SU-DHL-6 (cell line): ENCODE results near the gene LRP1B.

Source experiments
- H2AFZ ChIP-seq: fragments of 200-600 bp; sonication (generic); 2 replicates; pipeline ENCODE4 v1.6.1; 2014; ENCODE audit warnings: low read depth, mild to moderate bottlenecking, moderate library complexity, mixed read lengths, antibody characterized with exemption, low read length; ENCODE audit not compliant: severe bottlenecking
- H3F3A ChIP-seq: fragments of 200-600 bp; shearing (Covaris generic); 2 replicates; pipeline ENCODE4 v1.6.0; 2016; ENCODE audit warnings: antibody characterized with exemption, mild to moderate bottlenecking; ENCODE audit not compliant: insufficient read depth
- H3K27ac ChIP-seq: fragments of 200-600 bp; sonication (generic); 2 replicates; pipeline ENCODE4 v1.5.1; 2016; ENCODE audit warnings: low read depth, mild to moderate bottlenecking, low read length, moderate library complexity, mixed read lengths
- H3K27me3 ChIP-seq: fragments of 200-600 bp; sonication (generic), shearing (Covaris generic); 2 replicates; pipeline ENCODE4 v1.6.0; 2014; ENCODE audit warnings: mild to moderate bottlenecking, low read length
- H3K36me3 ChIP-seq: fragments of 200-600 bp; sonication (generic); 2 replicates; pipeline ENCODE4 v1.6.1; 2014; ENCODE audit warnings: mild to moderate bottlenecking, low read length, mixed read lengths
- H3K4me2 ChIP-seq: fragments of 300-600, 200-600 bp; shearing (Covaris generic), sonication (generic); 2 replicates; pipeline ENCODE4 v1.6.0; 2014; ENCODE audit warnings: low read length, low read depth, mild to moderate bottlenecking; ENCODE audit not compliant: poor library complexity, severe bottlenecking
- H3K4me3 ChIP-seq: fragments of 200-600 bp; sonication (generic); 2 replicates; pipeline ENCODE4 v1.5.1; 2014; ENCODE audit warnings: antibody characterized with exemption, low read length, mild to moderate bottlenecking, mixed read lengths; ENCODE audit not compliant: insufficient read depth, poor library complexity, severe bottlenecking
- H3K79me2 ChIP-seq: fragments of 200-600 bp; sonication (generic); 2 replicates; pipeline ENCODE4 v1.6.1; 2014; ENCODE audit warnings: mild to moderate bottlenecking, low read length, moderate library complexity; ENCODE audit not compliant: insufficient read depth
- H3K9ac ChIP-seq: fragments of 200-600 bp; sonication (generic); 2 replicates; pipeline ENCODE4 v1.7.0; 2014; ENCODE audit warnings: mild to moderate bottlenecking, low read length
- H3K9me2 ChIP-seq: fragments of 200-600 bp; sonication (generic); replicated peaks from 2 replicates; pipeline ENCODE4 v1.6.1; 2014; ENCODE audit warnings: low read length; ENCODE audit not compliant: insufficient read depth
- H3K9me3 ChIP-seq: fragments of 200-600 bp; sonication (generic); 2 replicates; pipeline ENCODE4 v1.6.1; 2014; ENCODE audit warnings: low read length, mixed read lengths; ENCODE audit not compliant: insufficient read depth
- H4K20me1 ChIP-seq: fragments of 200-600 bp; sonication (generic); 2 replicates; pipeline ENCODE4 v1.6.1; 2014; ENCODE audit warnings: low read depth, mild to moderate bottlenecking, antibody characterized with exemption, low read length, moderate library complexity, mixed read lengths
- CTCF ChIP-seq: fragments of 200-600 bp; sonication (generic); IDR thresholded peaks from one replicate; pipeline ENCODE4 v1.5.1; 2017; ENCODE audit warnings: antibody characterized with exemption, mild to moderate bottlenecking, low read length, moderate library complexity; ENCODE audit not compliant: insufficient read depth, poor library complexity, severe bottlenecking
- EZH2phosphoT487 ChIP-seq: fragments of 200-600 bp; sonication (generic), shearing (Covaris generic); conservative IDR thresholded peaks from 2 replicates; pipeline ENCODE4 v1.6.1; 2018; ENCODE audit warnings: mild to moderate bottlenecking, antibody characterized with exemption, low read length, moderate library complexity, mixed read lengths

Gene LRP1B

GRCh38 chr2:141348481-141348880, 782.3 kb downstream of the LRP1B start:
- Histone ChIP-seq H3K27ac (no peak overlapping the region), H3K27me3 (no peaks in the 10 kb centered on the region), H3K9ac (no peak overlapping the region), H3K4me2 (no peak overlapping the region), H3F3A (no peaks in the 10 kb centered on the region), H3K79me2 (no peaks in the 10 kb centered on the region), H2AFZ (no peak overlapping the region), H3K4me3 (no peak overlapping the region), H3K36me3 (no peaks in the 10 kb centered on the region), H3K9me2 (no peaks in the 10 kb centered on the region), H3K9me3 (no peaks in the 10 kb centered on the region), H4K20me1 (no peaks in the 10 kb centered on the region)
- no peak for TF ChIP-seq EZH2phosphoT487

- no peak for TF ChIP-seq EZH2phosphoT487
- no peak for TF ChIP-seq CTCF
- Histone ChIP-seq H3K79me2 (no peaks in the 10 kb centered on the region), H3K9me3 (no peaks in the 10 kb centered on the region), H3K9ac (no peak overlapping the region), H3K9me2 (no peaks in the 10 kb centered on the region), H3F3A (no peaks in the 10 kb centered on the region), H3K36me3 (no peaks in the 10 kb centered on the region), H2AFZ (no peak overlapping the region), H4K20me1 (no peaks in the 10 kb centered on the region), H3K4me3 (no peak overlapping the region), H3K27me3 (no peaks in the 10 kb centered on the region), H3K4me2 (no peak overlapping the region), H3K27ac (no peak overlapping the region)
These were observed 789.4 kb downstream of the LRP1B start for GRCh38 chr2:141341444-141341843.

- Histone ChIP-seq H3K9ac (no peak overlapping the region), H4K20me1 (no peaks in the 10 kb centered on the region), H3K27ac (no peak overlapping the region), H3K36me3 (no peaks in the 10 kb centered on the region), H3K27me3 (no peaks in the 10 kb centered on the region), H2AFZ (no peak overlapping the region), H3K9me2 (no peaks in the 10 kb centered on the region), H3K4me2 (no peak overlapping the region), H3K79me2 (no peaks in the 10 kb centered on the region), H3K4me3 (no peak overlapping the region), H3F3A (no peaks in the 10 kb centered on the region), H3K9me3 (no peaks in the 10 kb centered on the region)
- TF ChIP-seq EZH2phosphoT487: no peak
- TF ChIP-seq CTCF: no peak
These were observed 799.7 kb downstream of the LRP1B start for GRCh38 chr2:141331127-141331526.

GRCh38 chr2:141329964-141330363, 800.9 kb downstream of the LRP1B start:
- TF ChIP-seq CTCF (no peak), EZH2phosphoT487 (no peak)
- Histone ChIP-seq H3K9me3 (no peaks in the 10 kb centered on the region), H3K4me2 (no peak overlapping the region)

More at GRCh38 chr2:141329964-141330363, 800.9 kb downstream of the LRP1B start:
- no peaks in the 10 kb centered on the region for H3F3A ChIP-seq
- H3K36me3 ChIP-seq: no peaks in the 10 kb centered on the region
- H3K79me2 ChIP-seq: no peaks in the 10 kb centered on the region
- no peak overlapping the region for H3K9ac ChIP-seq
- H3K27me3 ChIP-seq: no peaks in the 10 kb centered on the region
- H3K4me3 ChIP-seq: no peak overlapping the region
- H3K9me2 ChIP-seq: no peaks in the 10 kb centered on the region
- H2AFZ ChIP-seq: no peak overlapping the region
- H4K20me1 ChIP-seq: no peaks in the 10 kb centered on the region
- no peak overlapping the region for H3K27ac ChIP-seq
